GM21367 (cell line): Measurements from ENCODE around the gene PNRC2.

Experiments
- ATAC-seq: cut with Tn5 transposase; IDR thresholded peaks from one replicate; pipeline ENCODE4 v1.9.1; 2021; ENCODE audit not compliant: unreplicated experiment

PNRC2 gene

DNA sequence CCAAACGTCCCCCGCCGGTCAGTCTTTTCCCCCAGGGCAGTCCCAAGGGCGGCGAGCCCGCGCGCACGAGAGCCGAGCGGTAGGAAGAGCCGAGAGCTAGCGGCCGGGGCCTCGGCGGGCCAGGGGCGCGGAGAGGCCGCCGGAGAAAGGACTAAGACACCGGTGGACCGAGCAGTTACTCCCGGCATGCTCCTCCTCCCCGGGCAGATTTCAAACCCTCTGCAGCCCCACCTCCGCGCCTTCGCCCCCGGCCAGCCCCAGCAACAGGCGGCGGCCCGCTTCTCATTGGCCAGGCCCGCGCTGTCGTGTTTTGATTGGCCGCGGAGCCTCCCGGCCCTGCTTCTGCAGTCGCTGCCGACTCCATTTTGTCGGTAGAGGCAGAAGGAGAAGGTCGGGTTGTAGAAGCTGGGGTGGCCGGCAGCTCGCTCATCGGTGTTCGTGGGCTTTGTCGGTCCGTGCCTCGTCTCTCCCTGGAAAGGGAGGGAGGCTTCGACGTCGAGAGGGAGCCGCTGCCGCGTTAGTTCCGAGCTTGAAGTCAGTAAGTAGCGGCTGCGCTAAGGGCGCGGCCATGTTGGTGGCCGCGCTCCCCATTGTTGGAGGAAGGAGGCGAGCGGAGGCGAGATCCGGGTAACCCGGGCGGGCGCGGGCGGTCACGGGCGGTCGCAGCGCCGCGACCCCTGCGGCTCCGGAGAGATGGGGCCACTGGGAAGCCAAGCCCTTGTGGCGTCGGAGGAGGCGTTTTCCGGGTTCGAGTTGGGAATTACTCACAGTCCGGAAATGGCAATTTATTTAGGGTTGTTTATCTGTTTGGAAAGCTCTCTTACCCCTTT is at the start of gene PNRC2:
PNRC2 (plus strand) TSS at position 368 of the 830 bp plus-strand sequence. CDS start 1,630 bp downstream, outside the sequence.
- peak; percentile 64 for ATAC-seq

GRCh38 chr1:23910144-23910543 is 49.5 kb upstream of the PNRC2 start:
- no peak for ATAC-seq

DNA sequence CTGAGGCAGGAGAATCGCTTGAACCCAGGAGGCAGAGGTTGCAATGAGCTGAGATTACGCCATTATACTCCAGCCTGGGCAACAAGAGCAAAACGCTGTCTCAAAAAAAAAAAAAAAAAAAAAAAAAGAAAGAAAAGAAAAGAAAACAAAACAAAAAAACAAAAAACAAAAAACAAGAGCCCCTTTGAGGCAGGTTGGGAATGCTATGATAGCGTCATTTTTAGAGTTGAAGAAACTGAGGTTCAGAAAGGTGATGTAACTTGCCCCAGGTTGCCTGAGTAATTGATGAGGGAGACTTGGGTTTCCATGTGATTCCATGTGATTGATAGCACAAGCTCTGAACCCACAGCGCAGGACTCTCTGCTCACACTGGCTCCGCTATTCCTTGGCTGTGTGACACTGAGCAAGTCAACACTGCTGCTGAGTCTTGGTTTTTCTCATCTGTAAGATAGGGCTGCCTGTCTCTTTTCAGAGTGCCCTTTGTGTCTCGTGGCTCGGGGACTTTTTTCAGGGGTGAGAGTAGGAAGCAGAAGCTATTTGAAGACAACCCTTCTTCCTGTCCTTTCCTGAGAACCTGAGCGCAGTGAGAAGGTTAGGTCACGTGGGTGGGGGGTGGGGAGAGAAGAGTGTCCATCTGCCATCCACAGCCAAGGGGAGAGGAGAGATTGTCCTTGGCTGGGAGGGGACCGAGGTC is 48.9 kb upstream of the PNRC2 start:
- ATAC-seq = no peak

- ATAC-seq = no peak
These were observed 47.7 kb upstream of the PNRC2 start for GRCh38 chr1:23911921-23912320.

- no peak for ATAC-seq
These were observed 46.3 kb upstream of the PNRC2 start, which contains the start of gene CNR2 for GRCh38 chr1:23913212-23913880. CNR2 (minus strand) TSS chr1:23913362; CDS start chr1:23875617, 37,745 bp downstream.

GRCh38 chr1:23914921-23915320 is 44.7 kb upstream of the PNRC2 start:
- no peak for ATAC-seq

GRCh38 chr1:23915466-23915865 is 44.2 kb upstream of the PNRC2 start:
- no peak for ATAC-seq

DNA sequence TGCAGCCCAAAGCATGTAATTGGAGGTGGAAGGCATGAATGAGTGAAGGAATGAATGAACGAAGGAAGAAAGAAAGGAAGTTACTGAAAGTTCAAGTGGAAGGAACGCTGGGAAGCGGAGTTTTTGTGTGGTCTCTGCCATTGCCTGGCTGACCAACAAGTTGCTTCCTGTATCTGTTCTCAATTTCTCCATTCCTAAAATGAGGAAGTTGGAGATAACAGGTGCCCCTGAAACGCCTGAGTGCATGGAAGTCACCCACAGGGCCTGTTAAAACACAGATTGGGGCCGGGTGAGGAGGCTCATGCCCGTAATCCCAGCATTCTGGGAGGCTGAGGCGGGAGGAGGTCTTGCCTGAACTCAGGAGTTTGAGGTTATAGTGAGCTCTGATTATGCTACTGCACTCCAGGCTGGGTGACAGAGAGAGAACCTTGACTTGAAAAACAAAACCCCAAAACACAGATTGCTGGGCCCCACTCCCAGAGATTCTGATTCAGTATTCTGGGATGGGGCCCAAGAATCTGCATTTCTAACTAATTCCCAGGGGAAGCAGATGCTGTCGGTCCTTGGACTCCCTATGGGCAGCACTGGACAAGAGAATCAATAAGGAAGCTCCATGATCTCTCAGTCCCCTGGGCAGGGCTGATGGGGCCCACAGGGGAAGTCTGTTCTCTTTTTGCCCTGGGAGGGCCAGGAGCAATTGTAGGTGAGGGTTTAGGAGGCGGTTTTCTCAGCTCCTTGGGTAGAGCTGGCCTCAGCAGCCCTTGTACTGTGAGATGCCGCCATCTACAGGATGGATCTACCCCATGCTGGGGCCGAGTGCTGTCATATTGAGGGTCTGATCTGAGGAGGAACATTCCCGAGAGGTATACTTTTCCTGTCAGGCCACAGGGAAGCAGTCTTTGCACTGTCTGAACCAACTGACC is 43.2 kb upstream of the PNRC2 start:
- peak; percentile 38 for ATAC-seq

GRCh38 chr1:23922321-23922943 is 37.2 kb upstream of the PNRC2 start:
- ATAC-seq = no peak

DNA sequence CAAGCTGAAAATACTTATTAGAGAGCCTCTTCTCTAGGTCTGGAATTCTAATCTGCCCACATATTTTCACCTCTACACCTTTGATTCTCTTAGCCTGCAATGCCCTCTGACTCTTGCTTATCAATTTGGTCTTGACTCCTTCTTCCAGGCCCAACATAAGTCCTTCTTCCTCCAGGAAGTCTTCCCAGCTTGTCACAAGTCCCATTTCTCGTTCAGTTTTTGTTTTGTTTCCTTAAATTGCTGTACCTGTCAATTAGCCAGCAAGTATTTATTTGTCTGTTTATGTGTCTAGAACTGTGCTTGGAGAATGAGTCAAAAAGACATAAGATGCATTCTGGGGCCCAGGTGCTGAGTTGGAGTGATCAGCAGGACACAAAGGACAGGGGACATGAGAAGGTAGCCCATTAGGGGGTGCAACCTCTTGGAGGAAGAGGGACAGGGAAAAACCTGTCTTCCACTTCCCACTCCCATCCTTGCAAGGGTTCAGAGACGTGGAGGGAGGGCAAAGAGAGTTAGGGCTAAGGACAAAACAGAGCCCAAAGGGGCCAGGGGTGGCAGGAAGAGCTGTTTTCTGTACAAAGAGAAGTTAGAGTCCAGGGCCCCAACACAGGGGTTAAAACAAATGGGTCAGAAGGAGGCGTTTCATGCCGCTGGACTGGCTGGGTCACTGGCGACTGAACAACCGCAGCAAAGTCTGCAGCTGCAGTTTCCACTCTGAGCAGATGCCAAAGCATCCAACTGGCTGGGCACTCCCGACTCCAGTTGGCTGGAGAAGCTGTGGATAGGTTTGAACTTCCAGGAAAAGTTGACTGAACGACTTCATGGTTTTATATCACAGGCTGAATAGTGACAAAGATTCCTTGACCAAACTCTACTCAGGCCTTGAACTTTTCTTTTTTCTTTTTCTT is 35.8 kb upstream of the PNRC2 start:
- ATAC-seq = no peak

DNA sequence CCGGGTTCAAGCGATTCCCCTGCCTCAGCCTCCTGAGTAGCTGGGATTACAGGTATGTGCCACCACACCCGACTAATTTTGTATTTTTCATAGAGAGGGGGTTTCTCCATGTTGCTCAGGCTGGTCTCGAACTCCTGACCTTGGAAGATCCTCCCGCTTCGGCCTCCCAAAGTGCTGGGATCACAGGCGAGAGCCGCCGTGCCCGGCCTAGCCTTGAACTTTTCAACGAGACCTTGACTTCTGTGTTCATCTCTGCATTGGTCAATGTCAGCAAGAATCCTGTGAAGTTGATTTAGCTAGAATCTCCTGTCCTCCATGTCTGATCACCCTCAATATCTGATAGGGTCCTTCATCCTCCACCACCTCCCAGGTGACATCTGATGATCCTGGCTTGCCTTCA is 35.0 kb upstream of the PNRC2 start:
- no peak for ATAC-seq

- ATAC-seq = no peak
These were observed 34.3 kb upstream of the PNRC2 start for GRCh38 chr1:23925279-23925678.

DNA sequence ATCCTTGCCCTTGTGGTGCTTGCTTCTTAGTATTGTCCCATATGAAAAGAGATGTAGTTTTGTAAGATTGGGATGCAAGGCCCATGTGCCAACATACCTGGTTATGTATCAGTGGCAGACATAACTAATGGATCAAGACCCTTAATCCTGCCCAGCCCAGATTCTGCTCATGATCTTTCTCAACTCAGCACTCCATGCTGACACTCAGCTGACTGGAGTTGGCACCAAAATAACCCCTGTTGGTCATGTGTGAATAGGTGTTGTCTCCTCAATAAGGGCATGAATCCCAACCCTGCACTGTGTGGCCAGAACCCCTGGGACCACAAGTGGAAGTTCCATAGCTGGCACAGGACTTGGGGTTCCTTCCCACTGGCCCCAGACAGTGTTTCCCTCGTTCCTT is 32.5 kb upstream of the PNRC2 start:
- ATAC-seq = no peak

GRCh38 chr1:23928789-23929188 is 30.8 kb upstream of the PNRC2 start:
- no peak for ATAC-seq

- no peak for ATAC-seq
These were observed 29.4 kb upstream of the PNRC2 start for GRCh38 chr1:23930270-23930669.

- ATAC-seq = no peak
These were observed 28.7 kb upstream of the PNRC2 start for GRCh38 chr1:23930861-23931490.

DNA sequence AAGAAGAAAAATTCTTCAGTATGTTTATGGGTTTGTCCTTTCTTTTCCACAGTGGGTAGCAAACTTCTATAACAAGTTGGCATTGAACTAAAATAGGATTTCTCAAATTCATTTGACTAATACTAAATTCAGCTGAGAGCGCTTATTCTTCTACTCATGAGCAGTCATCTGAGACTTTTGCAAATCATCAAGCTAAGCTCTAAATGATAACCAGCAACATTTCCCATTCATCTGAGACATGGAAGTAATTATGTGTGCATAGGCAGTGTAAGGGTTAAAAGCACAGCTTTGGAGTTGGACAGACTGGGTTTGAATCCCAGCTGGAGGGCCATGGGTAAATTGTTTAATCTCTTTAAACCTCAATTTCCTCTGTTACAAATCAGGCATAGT is 28.1 kb upstream of the PNRC2 start:
- no peak for ATAC-seq

GRCh38 chr1:23936481-23937176 is 23.0 kb upstream of the PNRC2 start:
- no peak for ATAC-seq
